Ishikawa (cell line): ENCODE results near the gene FAM149A.

ENCODE experiments used
- CREB1 ChIP-seq: IDR thresholded peaks from 2 replicates; pipeline ENCODE4 v1.6.1; 2012; ENCODE audit warnings: low read depth
- EGR1 ChIP-seq: IDR thresholded peaks from 2 replicates; pipeline ENCODE4 v1.6.1; 2012
- EP300 ChIP-seq: IDR thresholded peaks from 2 replicates; pipeline ENCODE4 v1.6.1; 2012; ENCODE audit warnings: borderline replicate concordance
- FOXM1 ChIP-seq: IDR thresholded peaks from 2 replicates; pipeline ENCODE4 v1.6.1; 2012; ENCODE audit warnings: low read depth, borderline replicate concordance
- MAX ChIP-seq: IDR thresholded peaks from 2 replicates; pipeline ENCODE4 v1.6.1; 2012
- NFIC ChIP-seq: IDR thresholded peaks from 2 replicates; pipeline ENCODE4 v1.6.1; 2012
- TAF1 ChIP-seq: IDR thresholded peaks from 2 replicates; pipeline ENCODE4 v1.6.1; 2012; ENCODE audit warnings: low read depth, mild to moderate bottlenecking
- TEAD4 ChIP-seq: IDR thresholded peaks from 2 replicates; pipeline ENCODE4 v1.6.1; 2012
- USF1 ChIP-seq: IDR thresholded peaks from 2 replicates; pipeline ENCODE4 v1.6.1; 2012
- YY1 ChIP-seq: IDR thresholded peaks from 2 replicates; pipeline ENCODE4 v1.6.1; 2012; ENCODE audit warnings: low read depth

Gene FAM149A

GRCh38 chr4:186216465-186217024 lies 112.0 kb downstream of the FAM149A start:
- TF ChIP-seq FOXM1, result no peak
- peak; percentile 55; the same call in 1 of the 2 replicates for TF ChIP-seq NFIC
- no peak for TF ChIP-seq EP300

GRCh38 chr4:186217733-186218293 lies 113.3 kb downstream of the FAM149A start:
- TF ChIP-seq FOXM1 (no peak), EP300 (no peak), YY1 (no peak)

GRCh38 chr4:186221624-186222023 lies 117.1 kb downstream of the FAM149A start:
- TF ChIP-seq MAX (no peak), EGR1 (no peak), EP300 (no peak), TEAD4 (no peak), USF1 (no peak), CREB1 (no peak), TAF1 (no peak), FOXM1 (no peak), NFIC (no peak)
